CD4-positive, alpha-beta T cell treated with Interleukin-2 at 100 ng/mL for 4 hours (primary cell): ENCODE data around the gene RUNX1.

ENCODE experiments used
- DNase-seq: peaks from one replicate; pipeline ENCODE4 v3.0.0-alpha.2; 2020; ENCODE audit warnings: low spot score

Gene RUNX1

GRCh38 chr21:34897828-34898227, 151.3 kb downstream of the RUNX1 start:
- DNase-seq, result no peak

- DNase-seq, result no peak
Measured at GRCh38 chr21:34894401-34894800, 154.7 kb downstream of the RUNX1 start.

GRCh38 chr21:34892209-34892608, 156.9 kb downstream of the RUNX1 start:
- no peak for DNase-seq

GRCh38 chr21:34891613-34891943, 157.5 kb downstream of the RUNX1 start:
- DNase-seq, result no peak

- no peak for DNase-seq
Measured at GRCh38 chr21:34890724-34891612, 158.1 kb downstream of the RUNX1 start.

GRCh38 chr21:34890470-34890723, 158.7 kb downstream of the RUNX1 start:
- no peak for DNase-seq

GRCh38 chr21:34889676-34890469, 159.2 kb downstream of the RUNX1 start:
- DNase-seq, result peak; percentile 68

GRCh38 chr21:34889320-34889675, 159.8 kb downstream of the RUNX1 start:
- peak; percentile 52 for DNase-seq

- peak; percentile 77 for DNase-seq
Measured at GRCh38 chr21:34888569-34889319, 160.4 kb downstream of the RUNX1 start.

- peak; percentile 90 for DNase-seq
Measured at GRCh38 chr21:34887725-34888568, 161.2 kb downstream of the RUNX1 start.

GRCh38 chr21:34887105-34887442, 162.0 kb downstream of the RUNX1 start:
- DNase-seq, result no peak

GRCh38 chr21:34886240-34887104, 162.6 kb downstream of the RUNX1 start:
- peak; percentile 27 for DNase-seq

- DNase-seq, result no peak
Measured at GRCh38 chr21:34885626-34886239, 163.4 kb downstream of the RUNX1 start.

- DNase-seq, result no peak
Measured at GRCh38 chr21:34885125-34885524, 164.0 kb downstream of the RUNX1 start.

GRCh38 chr21:34884346-34884929, 164.7 kb downstream of the RUNX1 start:
- no peak for DNase-seq

GRCh38 chr21:34883491-34884271, 165.4 kb downstream of the RUNX1 start:
- DNase-seq, result no peak

- DNase-seq, result no peak
Measured at GRCh38 chr21:34882719-34883131, 166.4 kb downstream of the RUNX1 start.

GRCh38 chr21:34881839-34882371, 167.2 kb downstream of the RUNX1 start:
- no peak for DNase-seq

- no peak for DNase-seq
Measured at GRCh38 chr21:34881421-34881820, 167.7 kb downstream of the RUNX1 start.
